ENCODE data around the gene PHKA1. TPM values are rescaled to one million over a fixed set of nuclear protein-coding genes. Genes with fewer than 3 reads are reported as not detected.

The PHKA1 gene
- total RNA-seq, 4 donors from 2014 or later = 1.8 to 4.6 (median 2.4) TPM

GRCh38 chrX:72539822-72540221 is 174.3 kb downstream of the PHKA1 start:
- Histone ChIP-seq H3K9me3 (no peaks in the 10 kb centered on the region), H3K36me3 (no peaks in the 10 kb centered on the region), H3K27ac (no peak overlapping the region), H3K4me3 (no peak overlapping the region), H3K27me3 (no peaks in the 10 kb centered on the region), H3K4me1 (peaks cover 0 to 4% (median 0%) of the 10 kb centered on the region in 4 donors)
- 73% methylated on average over 2 of the region's 2 CpGs; no CpG with 5 or more reads in 1 of the 2 donors for WGBS, 2 donors (ENCODE audit: low coverage in 1 of 2)
- TF ChIP-seq POLR2AphosphoS5 (IDR thresholded peaks at IDR 0.05) (no peak), EP300 (IDR thresholded peaks at IDR 0.05; ENCODE audit: low read depth) (no peak), POLR2A (IDR thresholded peaks at IDR 0.05) (no peak), CTCF (IDR thresholded peaks at IDR 0.05) (no peak)
- intact Hi-C loops (cut with DNase I; ENCODE audit: low total_unique reads) = no loop called here
- in situ Hi-C loops (cut with MboI; ENCODE audit: low pct_ligation_motif_present in 1 of 4, low pct_unique_long_range_greater_than_20kb in 1 of 4, low sequenced_read_pairs in 3 of 4) = loop anchor here in 2 of 4 donors (25.0 kb wide), 1 partner anchor 228 kb away; the partner anchor contains the start of gene CITED1 (in 2 of the 2)
- DNase-seq = no peak

- H3K4me1 ChIP-seq = peaks cover 0 to 4% (median 0%) of the 10 kb centered on the region in 4 donors
- H3K9me3 ChIP-seq = no peaks in the 10 kb centered on the region
- DNase-seq = no peak
- intact Hi-C loops (cut with DNase I; ENCODE audit: low total_unique reads) = no loop called here
- H3K27me3 ChIP-seq = no peaks in the 10 kb centered on the region
- TF ChIP-seq EP300 (IDR thresholded peaks at IDR 0.05; ENCODE audit: low read depth) = no peak
- TF ChIP-seq CTCF (IDR thresholded peaks at IDR 0.05) = no peak
- TF ChIP-seq POLR2A (IDR thresholded peaks at IDR 0.05) = no peak
- TF ChIP-seq POLR2AphosphoS5 (IDR thresholded peaks at IDR 0.05) = no peak
- in situ Hi-C loops (cut with MboI; ENCODE audit: low pct_ligation_motif_present in 1 of 4, low pct_unique_long_range_greater_than_20kb in 1 of 4, low sequenced_read_pairs in 3 of 4) = loop anchor here in 2 of 4 donors (25.0 kb wide), 1 partner anchor 224 kb away; the partner anchor contains the start of gene CITED1 (in 2 of the 2)
- H3K27ac ChIP-seq = no peak overlapping the region
- 55 to 100% methylated on average over 1 of the region's 1 CpG for WGBS, 2 donors (ENCODE audit: low coverage in 1 of 2)
- H3K4me3 ChIP-seq = no peak overlapping the region
- no peaks in the 10 kb centered on the region for H3K36me3 ChIP-seq
Observed at GRCh38 chrX:72536542-72536941, 177.6 kb downstream of the PHKA1 start.

GRCh38 chrX:72532366-72532765 is 181.7 kb downstream of the PHKA1 start:
- peaks cover 0 to 4% (median 0%) of the 10 kb centered on the region in 4 donors for H3K4me1 ChIP-seq
- no peaks in the 10 kb centered on the region for H3K36me3 ChIP-seq
- H3K4me3 ChIP-seq = no peak overlapping the region
- no peak overlapping the region for H3K27ac ChIP-seq
- TF ChIP-seq EP300 (IDR thresholded peaks at IDR 0.05; ENCODE audit: low read depth) (no peak), POLR2A (IDR thresholded peaks at IDR 0.05) (no peak), CTCF (IDR thresholded peaks at IDR 0.05) (no peak), POLR2AphosphoS5 (IDR thresholded peaks at IDR 0.05) (no peak)
- WGBS, 2 donors (ENCODE audit: low coverage in 1 of 2) = 88 to 100% methylated on average over 2 to 3 of the region's 3 CpGs
- no peaks in the 10 kb centered on the region for H3K9me3 ChIP-seq
- H3K27me3 ChIP-seq = no peaks in the 10 kb centered on the region
- in situ Hi-C loops (cut with MboI; ENCODE audit: low pct_ligation_motif_present in 1 of 4, low pct_unique_long_range_greater_than_20kb in 1 of 4, low sequenced_read_pairs in 3 of 4) = loop anchor here in 2 of 4 donors (25.0 kb wide), 1 partner anchor 220 kb away; the partner anchor contains the start of gene CITED1 (in 2 of the 2)
- intact Hi-C loops (cut with DNase I; ENCODE audit: low total_unique reads) = no loop called here
- DNase-seq = no peak

Small RNA genes lying within 50 kb of the gene (small RNA-seq; reads per million reads assigned to genes)
- gene BX295541.1 (0 reads per million in 4 donors), gene RF00012 (0 reads per million in 4 donors), gene RNU1-112P (0 to 0.12 (median 0) reads per million in 4 donors)

Other genes with a start within 250 kb of the PHKA1 start
- 10 to 100 TPM; 10.5 to 37.5 (median 18.4) TPM for gene HDAC8, start 141.5 kb downstream of the PHKA1 start, total RNA-seq
- 1 to 10 TPM in 1 of 4 donors, not detected in 3; 4.1 TPM for gene DMRTC1B, start 62.6 kb upstream of the PHKA1 start, total RNA-seq
- gene FAM236B, start 68.4 kb upstream of the PHKA1 start, total RNA-seq = not detected
- not detected for gene FAM236D, start 93.9 kb upstream of the PHKA1 start, total RNA-seq
- not detected for gene FAM236C, start 198.3 kb upstream of the PHKA1 start, total RNA-seq
- not detected for gene FAM236A, start 223.9 kb upstream of the PHKA1 start, total RNA-seq
- gene DMRTC1, start 229.5 kb upstream of the PHKA1 start, total RNA-seq = not detected